Chondrocyte (in vitro differentiated cells): ENCODE measurements around the gene SCD5. TPM values are rescaled to one million over a fixed set of nuclear protein-coding genes. Genes with fewer than 3 reads are reported as not detected.
"Not testable (repeated sequence)": the region's sequence is repeated elsewhere in the genome, so short reads cannot be mapped to it uniquely, and the experiment has no call there.

Experiments
- DNase-seq: peaks from one replicate; pipeline ENCODE4 v3.0.0; 2021; ENCODE audit warnings: mixed read lengths, low spot score
- H3K27ac Mint-ChIP-seq: one replicate; pipeline ENCODE4 v1.8.0; 2021; ENCODE audit warnings: mild to moderate bottlenecking, moderate library complexity, mixed read lengths; ENCODE audit not compliant: unreplicated experiment
- H3K27me3 Mint-ChIP-seq: 2 replicates; pipeline ENCODE4 v1.8.0; 2021; ENCODE audit warnings: low read depth, mixed read lengths
- H3K36me3 Mint-ChIP-seq: 2 replicates; pipeline ENCODE4 v1.8.0; 2021; ENCODE audit warnings: low read depth, mixed read lengths
- H3K4me1 Mint-ChIP-seq: 2 replicates; pipeline ENCODE4 v1.8.0; 2021; ENCODE audit warnings: low read depth, mild to moderate bottlenecking, mixed read lengths
- H3K4me3 Mint-ChIP-seq: one replicate; pipeline ENCODE4 v1.8.0; 2021; ENCODE audit warnings: mild to moderate bottlenecking, moderate library complexity, mixed read lengths; ENCODE audit not compliant: unreplicated experiment
- H3K9me3 Mint-ChIP-seq: 2 replicates; pipeline ENCODE4 v1.8.0; 2021; ENCODE audit warnings: low read depth, mixed read lengths
- CTCF ChIP-seq: fragments of 200-600 bp; sonication (generic); IDR thresholded peaks from 2 replicates; pipeline ENCODE4 v1.5.0; 2021; ENCODE audit warnings: antibody characterized with exemption, mild to moderate bottlenecking, moderate library complexity
- total RNA-seq: library from RNA; stranded (reverse); gene quantifications from 3 replicates; pipeline ENCODE4 v1.2.1, GENCODE V29; 2021

Gene SCD5
- total RNA-seq, 1 donor from 2014 or later, result 22.6 TPM

DNA sequence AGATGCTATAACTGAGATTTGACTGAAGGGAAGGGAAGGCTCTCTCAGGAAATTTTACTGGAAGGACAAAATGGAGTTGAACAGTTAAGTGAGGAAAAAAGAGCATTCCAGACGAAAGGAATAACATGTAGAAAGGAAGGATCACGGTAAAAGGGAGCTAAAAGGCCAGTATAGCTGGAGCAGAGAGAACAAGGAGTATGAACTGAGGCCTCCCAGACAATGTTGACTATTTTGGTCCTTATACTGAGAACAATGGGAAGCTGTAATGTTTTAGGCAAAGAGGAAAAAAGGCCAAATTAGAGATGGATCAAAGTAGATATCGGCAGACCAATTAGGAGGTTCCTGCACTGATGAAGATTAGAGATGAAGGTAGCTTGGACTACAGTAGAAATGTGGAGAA, 26.8 kb upstream of the SCD5 start:
- Mint-ChIP-seq H3K27ac (peak overlapping the region; percentile 24), H3K9me3 (no peaks in the 10 kb centered on the region), H3K4me1 (no peaks in the 10 kb centered on the region)

DNA sequence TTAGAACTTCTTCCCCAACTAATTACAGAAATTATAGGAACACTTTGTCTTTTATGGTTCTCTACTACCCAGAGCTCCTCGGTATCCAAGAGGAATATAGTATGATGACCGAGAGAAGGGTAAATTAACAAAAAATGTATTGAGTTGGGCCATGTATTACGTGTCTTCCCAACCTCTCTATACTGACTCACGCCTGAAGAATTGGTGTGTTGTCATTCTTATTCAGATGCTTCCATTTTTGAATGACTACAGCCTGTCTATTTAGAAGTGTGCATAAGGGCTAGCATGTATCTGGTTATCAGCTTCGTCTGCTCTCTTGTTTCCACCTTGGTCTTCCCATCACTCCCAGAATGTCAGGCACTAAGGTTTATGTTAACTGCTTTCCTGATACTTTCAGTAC, 24.5 kb upstream of the SCD5 start:
- Mint-ChIP-seq H3K27ac (no peak overlapping the region), H3K4me3 (no peak overlapping the region), H3K9me3 (no peaks in the 10 kb centered on the region), H3K27me3 (no peaks in the 10 kb centered on the region), H3K36me3 (peaks cover 67% of the 10 kb centered on the region), H3K4me1 (no peaks in the 10 kb centered on the region)
- TF ChIP-seq CTCF, result no peak
- no peak for DNase-seq

More for the DNA sequence above, 26.8 kb upstream of the SCD5 start:
- H3K36me3 Mint-ChIP-seq, result peaks cover 52% of the 10 kb centered on the region
- no peaks in the 10 kb centered on the region for H3K27me3 Mint-ChIP-seq
- H3K4me3 Mint-ChIP-seq, result no peak overlapping the region
- TF ChIP-seq CTCF, result no peak
- no peak for DNase-seq

DNA sequence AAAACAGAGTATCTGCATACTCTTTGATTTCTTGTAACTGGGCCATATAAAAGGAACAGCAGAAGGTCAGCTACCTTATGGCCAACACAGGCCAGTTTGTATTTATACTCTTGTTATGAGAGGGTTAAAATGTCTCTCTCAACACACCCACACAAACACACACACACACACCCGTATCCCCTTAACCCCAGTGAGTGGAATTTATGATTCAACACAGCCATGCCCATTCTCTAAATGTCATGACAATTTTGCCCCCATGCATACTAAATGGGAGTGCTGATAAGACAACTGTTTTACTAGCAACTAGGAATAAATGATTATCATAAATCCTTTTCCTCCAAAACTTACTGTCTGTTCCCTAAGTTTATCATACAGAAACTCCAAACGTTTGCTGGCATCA, 22.1 kb upstream of the SCD5 start:
- peaks cover 63% of the 10 kb centered on the region for H3K36me3 Mint-ChIP-seq
- TF ChIP-seq CTCF, result no peak
- DNase-seq, result no peak
- H3K27ac Mint-ChIP-seq, result no peak overlapping the region
- H3K4me1 Mint-ChIP-seq, result no peaks in the 10 kb centered on the region
- H3K4me3 Mint-ChIP-seq, result no peak overlapping the region
- no peaks in the 10 kb centered on the region for H3K27me3 Mint-ChIP-seq
- no peaks in the 10 kb centered on the region for H3K9me3 Mint-ChIP-seq

DNA sequence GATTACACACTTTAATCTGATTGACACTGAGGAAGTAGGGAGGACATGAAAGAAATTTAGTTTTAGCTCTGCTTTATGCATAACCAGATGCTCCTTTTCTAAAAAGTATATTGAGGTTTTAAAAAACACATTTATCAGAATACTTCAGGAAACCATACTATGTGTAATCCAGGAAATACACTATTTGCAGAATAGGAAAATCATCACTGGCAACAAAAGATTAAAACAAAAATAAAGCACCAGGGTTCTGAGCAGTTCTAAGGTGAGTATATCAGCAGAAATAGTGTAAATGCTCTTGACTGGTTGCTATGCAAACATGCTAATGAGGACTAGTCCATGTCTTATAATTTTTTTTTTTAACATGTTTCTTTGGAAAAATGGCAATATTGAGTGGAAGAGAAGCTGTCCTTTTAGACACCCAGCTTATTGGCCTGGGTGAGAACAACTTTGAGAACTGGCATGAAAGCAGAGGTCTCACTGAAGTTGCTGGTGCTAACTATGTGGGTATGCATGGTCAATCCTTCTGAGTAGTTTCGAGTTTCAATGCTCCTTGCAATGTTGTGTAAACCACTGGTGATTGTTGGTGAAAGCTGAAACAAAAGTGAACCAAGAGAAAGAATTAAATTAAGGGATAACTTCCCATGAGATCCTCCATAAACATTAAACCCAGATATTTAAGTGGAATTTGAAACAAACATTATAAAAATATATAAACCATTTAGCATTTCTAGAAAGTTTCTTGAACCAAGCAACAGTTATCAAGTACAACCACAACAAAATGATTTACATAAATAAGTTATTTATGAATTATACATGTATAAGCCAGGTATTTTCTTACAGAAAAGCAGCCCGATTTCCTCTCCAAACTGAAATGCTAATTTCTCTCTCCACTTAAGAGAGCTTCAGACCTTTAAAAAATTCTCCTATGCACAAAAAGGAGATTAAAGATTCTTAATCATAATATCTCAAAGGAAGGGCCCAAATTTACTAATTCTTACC, 20.4 kb upstream of the SCD5 start:
- H3K27me3 Mint-ChIP-seq, result no peaks in the 10 kb centered on the region
- peaks cover 52% of the 10 kb centered on the region for H3K36me3 Mint-ChIP-seq
- peak overlapping the region; percentile 22 for H3K27ac Mint-ChIP-seq

GRCh38 chr4:82816874-82817273, 18.3 kb upstream of the SCD5 start:
- Mint-ChIP-seq H3K4me1 (peaks cover 12% of the 10 kb centered on the region), H3K36me3 (peaks cover 38% of the 10 kb centered on the region), H3K27ac (peak overlapping the region; percentile 51)
- DNase-seq, H3K4me3 Mint-ChIP-seq, H3K9me3 Mint-ChIP-seq, H3K27me3 Mint-ChIP-seq: not testable (repeated sequence)

More for the DNA sequence above, 20.4 kb upstream of the SCD5 start:
- no peaks in the 10 kb centered on the region for H3K4me1 Mint-ChIP-seq
- H3K4me3 Mint-ChIP-seq, result no peak overlapping the region
- DNase-seq, result no peak
- H3K9me3 Mint-ChIP-seq, result no peaks in the 10 kb centered on the region
- no peak for TF ChIP-seq CTCF
